Hepatic stellate cell (primary cell): Measurements from ENCODE around the gene SPIC.
"Not testable (repeated sequence)": the region's sequence is repeated elsewhere in the genome, so short reads cannot be mapped to it uniquely, and the experiment has no call there.

ENCODE experiments used
- DNase-seq: peaks from one replicate; pipeline ENCODE4 v3.0.0; 2011; ENCODE audit warnings: low spot score

SPIC gene

DNA sequence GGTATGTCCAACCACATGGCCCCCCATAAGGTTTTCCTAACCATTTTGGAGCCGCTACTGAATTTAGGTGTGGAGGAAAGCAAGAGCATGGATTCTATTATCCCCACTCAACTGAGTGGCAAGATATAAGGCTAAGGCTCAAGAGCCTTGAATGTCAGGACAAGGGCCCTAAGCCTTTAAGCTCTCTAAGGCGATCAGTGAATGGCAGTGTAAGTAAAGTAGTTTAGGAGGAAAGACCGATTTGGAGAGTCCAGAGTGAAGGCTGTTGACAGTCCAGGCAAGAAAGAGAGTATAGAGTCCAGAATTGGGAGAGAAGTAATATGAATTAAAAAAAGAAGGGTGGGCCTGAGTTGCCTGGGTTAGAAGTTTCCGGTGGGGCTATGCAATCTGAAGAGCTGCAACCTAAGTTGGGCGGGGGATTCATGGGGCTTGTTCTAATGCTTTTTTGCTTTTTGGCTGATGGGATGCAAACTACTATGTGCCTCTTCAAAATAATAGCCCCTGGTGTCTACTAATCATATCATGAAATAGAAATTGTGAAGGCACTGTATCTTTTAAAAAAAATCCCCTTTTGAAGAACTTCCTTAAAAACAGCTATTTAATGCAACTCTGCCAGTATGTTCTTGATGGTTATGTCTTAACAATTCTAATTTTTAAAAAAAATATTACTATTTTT is at the start of gene SPIC:
Gene SPIC (plus strand): TSS at position 626 of the 676 bp plus-strand sequence. CDS start 1,569 bp downstream, outside the sequence.
- DNase-seq, result no peak

- no peak for DNase-seq
Observed at GRCh38 chr12:101430456-101430855, 44.7 kb upstream of the SPIC start.

- DNase-seq, result no peak
Observed at GRCh38 chr12:101436136-101436535, 39.0 kb upstream of the SPIC start.

GRCh38 chr12:101439236-101439635 is 35.9 kb upstream of the SPIC start:
- DNase-seq, result no peak

GRCh38 chr12:101441461-101442224 is 33.5 kb upstream of the SPIC start:
- no peak for DNase-seq

GRCh38 chr12:101455685-101456084 is 19.5 kb upstream of the SPIC start:
- DNase-seq, result no peak

GRCh38 chr12:101459642-101460346 is 15.3 kb upstream of the SPIC start:
- no peak for DNase-seq

- DNase-seq, result no peak
Observed at GRCh38 chr12:101468948-101469347, 6.2 kb upstream of the SPIC start.

GRCh38 chr12:101470939-101471338 is 4.2 kb upstream of the SPIC start:
- no peak for DNase-seq

DNA sequence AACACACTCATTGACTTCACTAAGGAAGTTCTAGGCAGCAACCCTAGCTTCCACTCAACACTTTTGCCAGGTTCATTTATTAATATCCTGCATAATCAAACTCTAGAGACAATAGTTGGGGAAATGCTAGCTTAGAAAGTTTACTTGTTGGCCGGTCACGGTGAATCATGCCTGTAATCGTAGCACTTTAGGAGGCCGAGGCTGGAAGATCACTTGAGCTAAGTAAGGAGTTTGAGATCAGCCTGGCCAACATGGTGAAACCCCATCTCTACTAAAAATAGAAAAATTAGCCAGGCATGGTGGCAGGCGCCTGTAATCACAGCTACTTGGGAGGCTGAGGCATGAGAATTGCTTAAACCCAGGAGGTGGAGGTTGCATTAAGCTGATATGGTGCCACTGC is 3.3 kb upstream of the SPIC start:
- not testable (repeated sequence) for DNase-seq

DNA sequence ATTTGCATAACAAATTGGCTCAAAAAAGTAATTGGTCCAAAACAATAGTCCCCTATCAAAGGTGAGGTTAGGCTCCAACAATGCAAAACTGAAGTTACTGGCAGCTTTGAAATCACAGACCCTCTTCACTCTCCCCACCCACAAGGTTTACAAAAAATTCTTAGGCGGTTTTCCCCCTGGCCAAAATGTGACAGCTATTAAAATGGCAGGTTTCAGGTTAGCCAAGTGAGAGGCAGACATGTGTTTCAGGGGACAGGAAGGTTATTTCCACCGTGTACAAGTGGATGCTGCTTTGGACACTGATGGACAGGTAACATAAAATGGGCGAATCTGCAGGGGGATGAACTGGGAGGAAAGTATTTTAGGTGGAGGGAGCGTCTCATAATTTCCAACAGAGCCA is 888 bp upstream of the SPIC start:
- DNase-seq, result no peak

GRCh38 chr12:101475751-101476305 is 692 bp downstream of the SPIC start:
- DNase-seq, result no peak

- no peak for DNase-seq
Observed at GRCh38 chr12:101480849-101481248, 5.7 kb downstream of the SPIC start.

GRCh38 chr12:101485021-101485420 is 9.9 kb downstream of the SPIC start:
- DNase-seq, result no peak

- no peak for DNase-seq
Observed at GRCh38 chr12:101488469-101488868, 13.3 kb downstream of the SPIC start.

- DNase-seq, result no peak
Observed at GRCh38 chr12:101490286-101490920, 15.3 kb downstream of the SPIC start.

DNA sequence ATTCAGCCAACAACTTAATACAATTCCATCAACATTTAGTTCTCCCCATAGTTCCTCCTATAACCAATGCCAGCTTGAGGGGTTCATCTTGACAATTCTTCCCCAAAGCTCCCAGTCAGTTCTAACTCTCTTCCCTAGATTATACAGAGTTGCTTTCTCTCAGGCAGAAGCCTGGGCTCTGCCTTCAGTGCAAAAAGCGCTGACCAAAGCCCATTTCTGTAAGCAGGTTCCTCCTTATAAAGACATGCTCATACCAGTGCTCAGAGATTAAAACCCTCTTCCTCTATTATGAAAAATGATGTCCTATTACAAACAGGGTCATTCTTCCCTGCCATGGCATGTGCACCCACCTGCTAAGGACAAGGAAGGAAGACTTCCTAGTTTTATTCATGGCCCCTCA is 16.2 kb downstream of the SPIC start:
- no peak for DNase-seq

DNA sequence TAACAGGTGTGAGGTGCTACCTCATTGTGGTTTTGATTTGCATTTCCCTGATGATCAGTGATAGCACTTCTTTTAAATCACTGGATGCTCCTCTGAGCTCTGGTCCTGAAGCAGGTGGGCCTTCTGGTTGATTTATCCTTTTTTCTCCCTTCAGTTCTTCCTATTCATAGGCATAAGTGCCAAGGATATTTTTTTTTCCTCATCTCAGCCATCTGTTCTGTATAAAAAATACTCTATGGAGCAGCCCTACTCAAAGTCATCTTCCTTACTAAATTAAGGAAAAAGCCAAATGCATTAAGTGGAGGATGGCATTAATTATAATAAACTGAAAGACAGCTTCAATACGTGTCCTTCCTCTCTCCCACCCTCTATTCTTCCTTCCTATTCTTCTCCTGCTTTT is 18.4 kb downstream of the SPIC start:
- DNase-seq, result no peak

DNA sequence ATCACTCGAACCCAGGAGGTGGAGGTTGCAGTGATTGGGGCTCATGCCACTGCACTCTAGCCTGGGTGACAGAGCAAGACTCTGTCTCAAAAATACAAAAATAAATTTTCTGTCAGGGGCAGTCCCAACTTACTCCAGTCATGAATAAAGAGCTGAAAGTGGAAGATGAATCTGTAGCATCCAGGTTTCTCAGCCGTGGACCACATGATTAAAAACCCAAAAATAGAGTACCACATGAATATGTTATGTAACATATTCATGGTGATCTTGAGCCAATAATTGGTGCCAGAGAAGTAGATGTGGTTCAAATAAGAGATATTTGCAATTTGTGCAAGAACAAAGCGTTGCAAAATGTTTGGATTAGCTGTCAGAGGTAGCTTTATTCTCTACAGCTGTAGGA is 23.1 kb downstream of the SPIC start:
- no peak for DNase-seq

GRCh38 chr12:101501410-101501995 is 26.4 kb downstream of the SPIC start:
- DNase-seq, result no peak

DNA sequence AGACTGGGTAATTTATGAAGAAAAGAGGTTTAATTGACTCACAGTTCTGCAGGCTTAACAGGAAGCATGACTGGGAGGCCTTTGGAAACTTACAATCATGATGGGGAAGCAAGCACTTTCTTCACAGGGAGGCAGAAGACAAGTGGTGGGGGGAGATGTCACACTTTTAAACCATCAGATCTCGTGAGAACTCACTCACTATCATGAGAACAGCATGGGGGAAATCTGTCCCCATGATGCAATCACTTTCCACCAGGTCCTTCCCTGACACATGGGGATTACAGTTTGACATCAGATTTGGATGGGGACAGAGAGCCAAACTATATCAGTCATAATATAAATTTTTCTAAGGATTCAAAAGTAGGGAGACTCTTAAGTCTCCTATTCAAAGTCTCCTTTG is 46.0 kb downstream of the SPIC start:
- DNase-seq, result no peak

GRCh38 chr12:101527682-101528081 is 52.5 kb downstream of the SPIC start:
- DNase-seq, result no peak
